K562 (cell line): Measurements from ENCODE around the gene CARD11.

Experiments used
- CBFB ChIP-seq: sonication (generic); formaldehyde crosslinking; IDR thresholded peaks from 2 replicates; pipeline ENCODE4 v1.4.0; 2020; ENCODE audit warnings: mild to moderate bottlenecking, missing genetic modification reagents
- ELF1 ChIP-seq: fragments of 200-800 bp; sonication (Bioruptor generic); IDR thresholded peaks from 2 replicates; pipeline ENCODE4 v1.6.1; 2016; ENCODE audit warnings: missing genetic modification characterization, missing compliant biosample characterization
- EZH2 ChIP-seq: IDR thresholded peaks from 2 replicates; pipeline ENCODE4 v1.6.1; 2012; ENCODE audit warnings: low read depth, mild to moderate bottlenecking, inconsistent platforms, low read length, borderline replicate concordance
- HDAC2 ChIP-seq: fragments of 450-650 bp; IDR thresholded peaks from 2 replicates; pipeline ENCODE4 v1.6.1; 2016; ENCODE audit warnings: mild to moderate bottlenecking
- KAT2B ChIP-seq: IDR thresholded peaks from one replicate; pipeline ENCODE4 v1.6.1; 2012; ENCODE audit warnings: low read depth, mild to moderate bottlenecking, control low read depth, inconsistent platforms, low read length, moderate library complexity
- POLR2A ChIP-seq: fragments of 450-650 bp; conservative IDR thresholded peaks from 2 replicates; pipeline ENCODE4 v1.6.1; 2016
- SETDB1 ChIP-seq: IDR thresholded peaks from one replicate; pipeline ENCODE4 v1.6.1; 2012; ENCODE audit warnings: low read length, control low read depth, inconsistent platforms
- TFAM ChIP-seq: fragments of 250-450 bp; sonication (Bioruptor Pico); conservative IDR thresholded peaks from 2 replicates; pipeline ENCODE4 v1.5.0; 2021; ENCODE audit warnings: mild to moderate bottlenecking, moderate library complexity
- ZFX ChIP-seq: sonication (generic); formaldehyde crosslinking; IDR thresholded peaks from 2 replicates; pipeline ENCODE4 v1.8.0; 2022; ENCODE audit warnings: mild to moderate bottlenecking, missing genetic modification reagents, moderate library complexity
- ZNF12 ChIP-seq: sonication (generic); formaldehyde crosslinking; IDR thresholded peaks from 2 replicates; pipeline ENCODE4 v1.4.0; 2020; ENCODE audit warnings: mild to moderate bottlenecking, missing genetic modification reagents
- ZNF324 ChIP-seq: fragments of 250-450 bp; sonication (Bioruptor Pico); IDR thresholded peaks from 2 replicates; pipeline ENCODE4 v1.4.0; 2020; ENCODE audit warnings: mild to moderate bottlenecking
- ZNF507 ChIP-seq: conservative IDR thresholded peaks from 2 replicates; pipeline ENCODE4 v1.6.1; 2017; ENCODE audit warnings: missing genetic modification characterization, missing compliant biosample characterization
- TF ChIP-seq, protein P1 (sequence below), 3 experiments: IDR thresholded peaks in 2 of 3; conservative IDR thresholded peaks in 1 of 3; 2 replicates each; pipeline ENCODE4 v1.5.1; 2011 to 2012; ENCODE audit warnings: low read length in 3 of 3, mild to moderate bottlenecking in 3 of 3, control low read depth in 2 of 3, improper control_type of control experiment in 1 of 3, inconsistent platforms in 1 of 3, low read depth in 1 of 3, mixed read lengths in 1 of 3, moderate library complexity in 1 of 3; ENCODE audit not compliant: insufficient read depth in 2 of 3
- TF ChIP-seq, protein P2 (sequence below): fragments of 450-650 bp; formaldehyde crosslinking; IDR thresholded peaks from 2 replicates; pipeline ENCODE4 v1.4.0; 2022; ENCODE audit warnings: mild to moderate bottlenecking, moderate library complexity

DNA sequence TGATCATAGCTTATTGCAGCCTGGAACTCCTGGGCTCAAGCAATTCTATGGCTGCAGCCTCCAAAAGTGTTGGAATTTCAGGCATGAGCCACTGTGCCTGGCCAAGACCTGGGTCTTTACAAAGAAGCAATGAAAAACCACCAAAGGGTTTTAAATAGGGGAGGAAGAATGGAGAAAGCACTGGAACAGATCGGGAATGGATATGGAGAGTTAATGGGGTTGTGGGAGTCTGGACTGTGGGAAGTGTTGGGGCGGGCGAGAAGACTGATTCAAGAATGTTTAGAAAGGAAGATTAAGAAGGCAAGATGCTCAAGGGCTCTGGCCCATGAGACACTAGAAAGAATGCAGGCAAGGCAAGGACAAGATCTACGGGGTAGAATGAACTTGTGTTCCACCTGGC is 98.5 kb downstream of the CARD11 start:
- TF ChIP-seq HDAC2 (no peak), ELF1 (tag) (no peak), KAT2B (no peak), ZNF507 (tag) (no peak), TFAM (CRISPR knock-in tag) (no peak), POLR2A (no peak), ZNF12 (CRISPR knock-in tag) (no peak), SETDB1 (no peak), CBFB (CRISPR knock-in tag) (no peak), ZFX (no peak), EZH2 (no peak), ZNF324 (no peak)
- TF ChIP-seq, protein P1, sequence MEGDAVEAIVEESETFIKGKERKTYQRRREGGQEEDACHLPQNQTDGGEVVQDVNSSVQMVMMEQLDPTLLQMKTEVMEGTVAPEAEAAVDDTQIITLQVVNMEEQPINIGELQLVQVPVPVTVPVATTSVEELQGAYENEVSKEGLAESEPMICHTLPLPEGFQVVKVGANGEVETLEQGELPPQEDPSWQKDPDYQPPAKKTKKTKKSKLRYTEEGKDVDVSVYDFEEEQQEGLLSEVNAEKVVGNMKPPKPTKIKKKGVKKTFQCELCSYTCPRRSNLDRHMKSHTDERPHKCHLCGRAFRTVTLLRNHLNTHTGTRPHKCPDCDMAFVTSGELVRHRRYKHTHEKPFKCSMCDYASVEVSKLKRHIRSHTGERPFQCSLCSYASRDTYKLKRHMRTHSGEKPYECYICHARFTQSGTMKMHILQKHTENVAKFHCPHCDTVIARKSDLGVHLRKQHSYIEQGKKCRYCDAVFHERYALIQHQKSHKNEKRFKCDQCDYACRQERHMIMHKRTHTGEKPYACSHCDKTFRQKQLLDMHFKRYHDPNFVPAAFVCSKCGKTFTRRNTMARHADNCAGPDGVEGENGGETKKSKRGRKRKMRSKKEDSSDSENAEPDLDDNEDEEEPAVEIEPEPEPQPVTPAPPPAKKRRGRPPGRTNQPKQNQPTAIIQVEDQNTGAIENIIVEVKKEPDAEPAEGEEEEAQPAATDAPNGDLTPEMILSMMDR (IDR thresholded peaks at IDR 0.05 in 2 of 3, conservative IDR thresholded peaks at IDR 0.05 in 1 of 3; ENCODE audit: insufficient read depth in 2 of 3, low read depth in 1 of 3, low read length in 3 of 3) = no peak
- TF ChIP-seq, protein P2, sequence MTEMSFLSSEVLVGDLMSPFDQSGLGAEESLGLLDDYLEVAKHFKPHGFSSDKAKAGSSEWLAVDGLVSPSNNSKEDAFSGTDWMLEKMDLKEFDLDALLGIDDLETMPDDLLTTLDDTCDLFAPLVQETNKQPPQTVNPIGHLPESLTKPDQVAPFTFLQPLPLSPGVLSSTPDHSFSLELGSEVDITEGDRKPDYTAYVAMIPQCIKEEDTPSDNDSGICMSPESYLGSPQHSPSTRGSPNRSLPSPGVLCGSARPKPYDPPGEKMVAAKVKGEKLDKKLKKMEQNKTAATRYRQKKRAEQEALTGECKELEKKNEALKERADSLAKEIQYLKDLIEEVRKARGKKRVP (CRISPR knock-in tag) = no peak
